Activated CD4-positive, alpha-beta T cell treated with anti-CD3 and anti-CD28 coated beads, Interleukin-2, amount 10 ng/mL, durations not matched to agents 24 days and 14 days (primary cell): ENCODE results near the gene NCAPH2. TPM values are rescaled to one million over a fixed set of nuclear protein-coding genes. Genes with fewer than 3 reads are reported as not detected.
"Not testable (repeated sequence)": the region's sequence is repeated elsewhere in the genome, so short reads cannot be mapped to it uniquely, and the experiment has no call there.

Source experiments
- DNase-seq: peaks from one replicate; pipeline ENCODE4 v3.0.0; 2022
- H3K27ac Mint-ChIP-seq: one replicate; pipeline ENCODE4 v1.8.0; 2022; ENCODE audit warnings: mild to moderate bottlenecking, mixed read lengths
- H3K27me3 Mint-ChIP-seq: one replicate; pipeline ENCODE4 v1.8.0; 2022; ENCODE audit warnings: mixed read lengths
- H3K36me3 Mint-ChIP-seq: one replicate; pipeline ENCODE4 v1.8.0; 2022; ENCODE audit warnings: low read depth, mild to moderate bottlenecking, mixed read lengths
- H3K4me1 Mint-ChIP-seq: one replicate; pipeline ENCODE4 v1.8.0; 2021; ENCODE audit warnings: mixed read lengths
- H3K4me3 Mint-ChIP-seq: one replicate; pipeline ENCODE4 v1.8.0; 2022; ENCODE audit warnings: mild to moderate bottlenecking, moderate library complexity, mixed read lengths
- H3K9me3 Mint-ChIP-seq: one replicate; pipeline ENCODE4 v1.8.0; 2021; ENCODE audit warnings: mixed read lengths
- intact Hi-C: fragments of 100-400 bp; cut with micrococcal nuclease; formaldehyde crosslinking; loops from one replicate; pipeline ENCODE4 v1.15.1; 2023
- total RNA-seq: library from RNA; stranded (reverse); gene quantifications from 2 replicates; pipeline ENCODE4 v1.2.3, GENCODE V29; 2022

The NCAPH2 gene
- total RNA-seq, 1 donor from 2014 or later, result 131 TPM

- intact Hi-C loops, result loop anchor here (2.0 kb wide), 3 partner anchors 14 to 52 kb away; partner anchors contain the start of genes CHKB, KLHDC7B and SYCE3
- DNase-seq, result no peak
- H3K9me3 Mint-ChIP-seq, result no peaks in the 10 kb centered on the region
- H3K4me1 Mint-ChIP-seq, result peaks cover 47% of the 10 kb centered on the region
- peak overlapping the region; percentile 100 for H3K27ac Mint-ChIP-seq
- H3K27me3 Mint-ChIP-seq, result no peaks in the 10 kb centered on the region
- H3K36me3 Mint-ChIP-seq, result peaks cover 19% of the 10 kb centered on the region
- peak overlapping the region; percentile 96 for H3K4me3 Mint-ChIP-seq
Observed at GRCh38 chr22:50530580-50530876, 22.5 kb downstream of the NCAPH2 start.

GRCh38 chr22:50530877-50531545 is 23.0 kb downstream of the NCAPH2 start:
- no peaks in the 10 kb centered on the region for H3K9me3 Mint-ChIP-seq
- H3K27ac Mint-ChIP-seq, result peak overlapping the region; percentile 100
- intact Hi-C loops, result loop anchor here (1.0 to 2.0 kb wide), 6 partner anchors 8 to 90 kb away; partner anchors contain the start of genes CHKB, KLHDC7B, NCAPH2 and SYCE3
- H3K4me1 Mint-ChIP-seq, result peaks cover 47% of the 10 kb centered on the region
- H3K36me3 Mint-ChIP-seq, result peaks cover 19% of the 10 kb centered on the region
- peak; percentile 96 for DNase-seq
- H3K4me3 Mint-ChIP-seq, result peak overlapping the region; percentile 96
- H3K27me3 Mint-ChIP-seq, result no peaks in the 10 kb centered on the region

- peak overlapping the region; percentile 100 for H3K27ac Mint-ChIP-seq
- peak overlapping the region; percentile 96 for H3K4me3 Mint-ChIP-seq
- no peaks in the 10 kb centered on the region for H3K9me3 Mint-ChIP-seq
- peak; percentile 94 for DNase-seq
- intact Hi-C loops, result loop anchor here (1.0 to 2.0 kb wide), 6 partner anchors 8 to 90 kb away; partner anchors contain the start of genes CHKB, KLHDC7B, NCAPH2 and SYCE3
- H3K36me3 Mint-ChIP-seq, result peaks cover 19% of the 10 kb centered on the region
- H3K4me1 Mint-ChIP-seq, result peaks cover 50% of the 10 kb centered on the region
- no peaks in the 10 kb centered on the region for H3K27me3 Mint-ChIP-seq
Observed at GRCh38 chr22:50531546-50531961, 23.5 kb downstream of the NCAPH2 start.

DNA sequence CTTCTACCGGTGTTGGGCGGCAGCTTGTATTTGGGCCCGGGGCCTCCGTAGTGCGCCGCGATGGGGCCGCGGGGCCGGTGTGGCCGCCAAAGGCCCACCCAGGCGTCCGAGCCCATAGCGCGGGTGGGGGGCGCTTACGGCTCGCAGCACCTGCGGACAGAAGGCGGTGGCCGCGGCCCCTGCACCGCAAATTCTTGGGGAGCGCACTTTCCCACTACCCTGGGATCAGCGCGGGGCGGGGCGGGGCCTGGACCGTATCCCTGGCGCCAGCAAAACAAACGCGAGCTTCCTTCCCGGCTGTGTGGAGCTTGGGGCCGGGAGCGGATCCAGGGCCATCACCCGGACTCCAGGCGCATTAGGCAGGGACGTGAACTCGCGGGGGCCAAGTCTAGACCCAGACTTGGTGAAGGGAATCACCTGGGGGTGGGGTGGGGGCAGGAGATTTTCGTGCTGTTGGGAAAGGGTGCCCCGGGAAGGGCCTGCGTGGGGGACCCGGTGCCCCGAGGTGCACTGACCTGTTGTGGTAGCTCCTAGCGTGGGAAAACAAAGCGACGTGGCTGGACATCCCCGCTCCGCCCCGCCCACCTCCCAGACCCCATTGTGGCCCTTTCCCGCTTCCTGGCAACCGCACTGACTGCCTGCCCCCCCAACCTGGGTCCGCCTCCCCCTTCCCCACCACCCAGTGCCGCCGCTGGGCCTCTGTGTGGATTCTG is 24.1 kb downstream of the NCAPH2 start:
- no peaks in the 10 kb centered on the region for H3K9me3 Mint-ChIP-seq
- no peaks in the 10 kb centered on the region for H3K27me3 Mint-ChIP-seq
- H3K36me3 Mint-ChIP-seq, result peaks cover 19% of the 10 kb centered on the region
- peak overlapping the region; percentile 100 for H3K27ac Mint-ChIP-seq
- peaks cover 49% of the 10 kb centered on the region for H3K4me1 Mint-ChIP-seq
- no peak for DNase-seq
- H3K4me3 Mint-ChIP-seq, result peak overlapping the region; percentile 96
- intact Hi-C loops, result loop anchor here (1.0 to 2.0 kb wide), 6 partner anchors 7 to 89 kb away; partner anchors contain the start of genes CHKB, KLHDC7B, NCAPH2 and SYCE3

DNA sequence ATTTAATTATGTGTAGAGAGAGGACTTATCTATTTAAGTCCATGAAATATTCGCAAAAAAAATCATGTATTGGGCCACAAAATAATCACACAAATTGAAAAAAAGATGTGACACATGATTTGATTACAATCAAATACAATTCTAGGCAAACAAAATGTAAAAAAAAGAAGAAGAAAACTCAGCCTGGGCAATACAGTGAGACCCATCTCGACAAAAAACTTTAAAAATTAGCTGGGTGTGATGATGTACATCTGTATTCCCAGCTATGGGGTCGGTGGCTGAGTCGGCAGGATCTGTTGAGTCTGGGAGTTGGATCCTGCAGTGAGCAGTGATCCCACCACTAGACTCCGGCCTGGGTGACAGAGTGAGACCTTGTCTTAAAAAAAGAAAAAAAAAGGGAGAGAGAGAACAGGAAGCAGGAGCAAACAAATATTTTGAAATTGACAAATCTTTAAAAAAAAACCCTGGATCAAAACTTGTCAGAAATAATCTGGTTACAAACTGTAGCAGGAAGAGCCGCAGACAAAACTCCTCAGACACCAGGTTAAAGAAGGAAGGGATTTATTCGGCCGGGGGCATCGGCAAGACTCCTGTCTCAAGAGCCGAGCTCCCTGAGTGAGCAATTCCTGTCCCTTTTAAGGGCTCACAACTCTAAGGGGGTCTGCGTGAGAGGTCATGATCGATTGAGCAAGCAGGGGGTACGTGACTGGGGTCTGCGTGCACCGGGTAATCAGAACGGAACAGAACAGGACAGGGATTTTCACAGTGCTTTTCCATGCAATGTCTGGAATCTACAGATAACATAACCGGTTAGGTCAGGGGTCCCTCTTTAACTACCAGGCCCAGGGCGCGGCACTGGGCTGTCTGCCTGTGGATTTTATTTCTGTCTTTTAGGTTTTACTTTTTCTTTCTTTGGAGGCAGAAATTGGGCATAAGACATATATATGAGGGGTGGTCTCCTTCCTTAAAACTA is 25.1 kb downstream of the NCAPH2 start:
- H3K36me3 Mint-ChIP-seq, result peaks cover 11% of the 10 kb centered on the region
- H3K4me3 Mint-ChIP-seq, result peak overlapping the region; percentile 96
- peaks cover 48% of the 10 kb centered on the region for H3K4me1 Mint-ChIP-seq
- peak overlapping the region; percentile 100 for H3K27ac Mint-ChIP-seq
- H3K27me3 Mint-ChIP-seq, result no peaks in the 10 kb centered on the region
- intact Hi-C loops, result no loop called here
- no peak for DNase-seq
- H3K9me3 Mint-ChIP-seq, result no peaks in the 10 kb centered on the region

DNA sequence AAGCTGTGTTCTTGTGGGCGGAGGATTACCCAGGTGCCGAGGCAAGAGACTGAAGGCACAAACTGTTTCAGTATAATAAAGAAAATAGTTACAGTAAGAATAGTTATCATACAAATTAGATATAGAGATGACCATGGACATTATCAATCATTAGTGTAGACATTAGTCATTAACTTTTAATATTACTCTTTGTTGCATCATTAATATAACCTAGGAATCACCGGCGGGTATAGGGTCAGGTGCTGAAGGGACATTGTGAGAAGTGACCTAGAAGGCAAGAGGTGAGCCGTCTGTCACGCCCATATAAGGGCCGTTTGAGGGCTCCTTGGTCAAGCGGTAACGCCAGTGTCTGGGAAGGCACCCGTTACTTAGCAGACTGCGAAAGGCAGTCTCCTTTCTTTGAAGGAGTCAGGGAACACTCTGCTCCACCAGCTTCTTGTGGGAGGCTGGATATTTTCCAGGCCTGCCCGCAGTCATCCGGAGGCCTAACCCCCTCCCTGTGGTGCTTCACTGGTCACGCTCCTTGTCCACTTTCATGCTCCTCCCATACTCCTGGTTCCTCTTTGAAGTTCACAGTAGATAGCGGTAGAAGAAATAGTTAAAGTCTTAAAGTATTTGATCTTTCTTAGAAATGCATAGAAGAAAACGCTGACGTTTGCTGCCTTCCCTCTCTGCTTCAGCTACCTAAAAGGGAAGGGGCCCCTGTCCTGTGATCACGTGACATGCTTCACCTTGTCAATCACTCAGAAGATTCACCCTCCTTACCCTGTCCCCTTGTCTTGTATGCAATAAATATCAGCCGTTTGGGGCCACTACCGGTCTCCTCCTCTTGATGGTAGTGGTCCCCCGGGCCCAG is 26.1 kb downstream of the NCAPH2 start:
- peak overlapping the region; percentile 96 for H3K4me3 Mint-ChIP-seq

GRCh38 chr22:50535113-50535512 is 27.1 kb downstream of the NCAPH2 start:
- intact Hi-C loops, result loop anchor here (5.0 kb wide), 1 partner anchor 157 kb away; no protein-coding TSS in a partner anchor
- Mint-ChIP-seq H3K4me3 (no peak overlapping the region), H3K27ac (no peak overlapping the region), H3K36me3 (peaks cover 4% of the 10 kb centered on the region), H3K27me3 (no peaks in the 10 kb centered on the region), H3K4me1 (peaks cover 54% of the 10 kb centered on the region), H3K9me3 (no peaks in the 10 kb centered on the region)
- DNase-seq, result no peak

More for the DNA sequence above, 26.1 kb downstream of the NCAPH2 start:
- H3K36me3 Mint-ChIP-seq, H3K27me3 Mint-ChIP-seq, H3K9me3 Mint-ChIP-seq, intact Hi-C loops: not testable (repeated sequence)
- peak; percentile 68 for DNase-seq
- H3K4me1 Mint-ChIP-seq, result peaks cover 44% of the 10 kb centered on the region
- peak overlapping the region; percentile 100 for H3K27ac Mint-ChIP-seq

DNA sequence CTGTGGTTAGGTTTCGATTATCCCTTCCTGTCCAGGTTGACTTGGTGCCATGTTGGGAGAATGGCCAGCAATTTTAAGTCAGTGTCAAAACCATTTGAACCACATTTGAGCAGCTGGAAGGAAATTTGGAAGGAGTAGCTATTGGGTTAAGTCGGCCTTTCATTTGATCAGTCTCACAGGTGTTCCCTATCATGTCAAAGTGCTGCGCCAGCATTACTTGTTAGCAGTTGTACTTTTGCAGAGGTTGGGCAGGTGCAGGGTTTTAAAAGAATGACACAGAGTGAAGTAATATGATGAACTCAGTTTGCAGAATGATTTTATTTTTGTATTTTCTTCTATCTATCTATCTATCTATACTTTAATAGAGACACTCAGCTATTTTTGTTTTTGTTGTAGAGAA is 28.2 kb downstream of the NCAPH2 start:
- no peak for DNase-seq
- Mint-ChIP-seq H3K4me1 (peaks cover 63% of the 10 kb centered on the region), H3K9me3 (no peaks in the 10 kb centered on the region), H3K36me3 (peaks cover 4% of the 10 kb centered on the region), H3K27ac (peak overlapping the region; percentile 41), H3K27me3 (no peaks in the 10 kb centered on the region), H3K4me3 (no peak overlapping the region)
- intact Hi-C loops, result loop anchor here (5.0 kb wide), 1 partner anchor 156 kb away; no protein-coding TSS in a partner anchor

DNA sequence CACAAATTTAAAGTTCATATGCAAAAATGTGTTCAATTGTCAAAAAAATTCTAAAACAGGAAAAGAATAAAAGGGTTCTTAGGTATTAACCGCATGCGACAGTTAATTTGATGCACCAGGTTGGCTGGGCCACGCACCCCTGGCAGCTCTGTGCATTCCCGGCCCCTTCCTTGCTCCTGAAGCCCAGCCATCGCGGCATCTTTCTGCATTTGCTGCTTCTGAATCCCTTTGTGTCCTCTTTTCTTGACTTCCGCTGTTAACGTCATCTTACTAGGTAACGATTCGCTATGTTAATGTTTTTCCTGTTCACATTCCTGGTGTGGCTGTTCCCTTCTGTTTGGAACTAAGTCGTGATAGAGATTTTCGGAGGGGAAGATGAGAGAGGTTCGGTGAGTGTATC is 29.7 kb downstream of the NCAPH2 start:
- Mint-ChIP-seq H3K27me3 (no peaks in the 10 kb centered on the region), H3K4me3 (peak overlapping the region; percentile 55), H3K4me1 (peaks cover 75% of the 10 kb centered on the region), H3K36me3 (peaks cover 7% of the 10 kb centered on the region), H3K27ac (peak overlapping the region; percentile 99), H3K9me3 (no peaks in the 10 kb centered on the region)
- intact Hi-C loops, result loop anchor here (2.0 to 5.0 kb wide), 3 partner anchors 25 to 155 kb away; partner anchors contain the start of genes CHKB and SYCE3
- no peak for DNase-seq

GRCh38 chr22:50540381-50540780 is 32.4 kb downstream of the NCAPH2 start:
- peak overlapping the region; percentile 46 for H3K4me3 Mint-ChIP-seq
- peaks cover 65% of the 10 kb centered on the region for H3K4me1 Mint-ChIP-seq
- peak overlapping the region; percentile 91 for H3K27ac Mint-ChIP-seq
- no peaks in the 10 kb centered on the region for H3K9me3 Mint-ChIP-seq
- H3K27me3 Mint-ChIP-seq, result no peaks in the 10 kb centered on the region
- H3K36me3 Mint-ChIP-seq, result peaks cover 7% of the 10 kb centered on the region
- intact Hi-C loops, result no loop called here
- DNase-seq, result peak; percentile 67

DNA sequence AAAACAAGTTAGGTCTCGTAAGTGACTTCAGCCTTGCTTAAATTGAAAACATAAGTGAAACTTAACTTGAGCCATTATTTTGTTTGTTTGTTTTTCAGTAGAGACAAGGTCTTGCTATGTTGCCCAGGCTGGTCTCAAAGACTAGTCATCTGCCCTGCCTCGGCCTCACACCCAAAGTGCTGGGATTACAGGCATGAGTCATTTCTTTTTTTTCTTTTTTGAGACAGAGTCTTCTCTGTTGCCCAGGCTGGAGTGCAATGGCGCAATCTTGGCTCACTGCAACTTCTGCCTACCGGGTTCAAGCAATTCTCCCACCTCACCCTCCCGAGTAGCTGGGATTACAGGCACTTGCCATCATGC is 33.6 kb downstream of the NCAPH2 start:
- Mint-ChIP-seq H3K4me1 (peaks cover 70% of the 10 kb centered on the region), H3K4me3 (peak overlapping the region; percentile 32), H3K27ac (peak overlapping the region; percentile 91)
- H3K36me3 Mint-ChIP-seq, intact Hi-C loops, H3K9me3 Mint-ChIP-seq, H3K27me3 Mint-ChIP-seq: not testable (repeated sequence)
- peak; percentile 83 for DNase-seq

DNA sequence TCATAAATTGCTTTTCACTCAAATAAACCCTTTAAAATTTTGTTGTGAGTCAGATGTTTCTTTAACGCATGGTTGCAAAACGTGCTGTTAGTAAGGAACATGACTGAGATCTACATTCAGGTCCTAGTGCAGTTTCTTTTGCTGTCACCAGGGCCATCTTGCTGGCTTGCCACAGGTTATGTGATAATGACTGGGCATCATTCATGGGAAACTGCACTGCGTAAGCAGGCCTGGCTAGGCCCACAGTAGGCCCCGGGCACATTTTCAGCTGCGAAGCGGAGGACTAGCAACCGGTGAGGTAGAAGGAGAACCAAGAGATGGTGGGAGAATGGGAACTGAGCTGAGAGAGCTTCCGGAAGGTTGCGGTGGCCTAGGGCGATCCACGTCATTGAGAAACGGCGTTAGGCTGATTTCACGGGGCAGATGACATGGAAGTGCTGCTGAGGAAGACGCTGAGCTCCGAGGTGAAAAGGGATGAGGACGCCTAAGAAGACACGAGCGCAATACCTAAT is 34.4 kb downstream of the NCAPH2 start:
- Mint-ChIP-seq H3K4me3 (peak overlapping the region; percentile 10), H3K36me3 (peaks cover 7% of the 10 kb centered on the region), H3K4me1 (peaks cover 64% of the 10 kb centered on the region), H3K27me3 (no peaks in the 10 kb centered on the region), H3K27ac (peak overlapping the region; percentile 91), H3K9me3 (no peaks in the 10 kb centered on the region)
- intact Hi-C loops, result no loop called here
- DNase-seq, result peak; percentile 72
